Pons (tissue), 1 donor: ENCODE measurements around the gene KIRREL3.

Experiments
- DNase-seq: peaks from one replicate; pipeline ENCODE4 v3.0.0-alpha.2; 2016; ENCODE audit warnings: low spot score

Gene KIRREL3

GRCh38 chr11:126710804-126711399 is 289.7 kb downstream of the KIRREL3 start:
- no peak for DNase-seq

- no peak for DNase-seq
Measured at GRCh38 chr11:126707498-126707897, 293.1 kb downstream of the KIRREL3 start.

- DNase-seq = no peak
Measured at GRCh38 chr11:126704096-126704495, 296.5 kb downstream of the KIRREL3 start.

- no peak for DNase-seq
Measured at GRCh38 chr11:126703662-126704061, 296.9 kb downstream of the KIRREL3 start.

- peak; percentile 71 for DNase-seq
Measured at GRCh38 chr11:126702987-126703386, 297.6 kb downstream of the KIRREL3 start.

GRCh38 chr11:126702165-126702720 is 298.3 kb downstream of the KIRREL3 start:
- peak; percentile 59 for DNase-seq

GRCh38 chr11:126701520-126701897 is 299.1 kb downstream of the KIRREL3 start:
- DNase-seq = no peak

GRCh38 chr11:126700768-126701519 is 299.6 kb downstream of the KIRREL3 start:
- peak; percentile 89 for DNase-seq

GRCh38 chr11:126698576-126698975 is 302.0 kb downstream of the KIRREL3 start:
- DNase-seq = no peak

GRCh38 chr11:126697936-126698335 is 302.6 kb downstream of the KIRREL3 start:
- no peak for DNase-seq

GRCh38 chr11:126696982-126697381 is 303.6 kb downstream of the KIRREL3 start:
- DNase-seq = no peak

GRCh38 chr11:126695293-126695692 is 305.3 kb downstream of the KIRREL3 start:
- DNase-seq = no peak

GRCh38 chr11:126694065-126694625 is 306.4 kb downstream of the KIRREL3 start:
- DNase-seq = peak; percentile 50

GRCh38 chr11:126687477-126687876 is 313.1 kb downstream of the KIRREL3 start:
- DNase-seq = no peak

- DNase-seq = no peak
Measured at GRCh38 chr11:126686938-126687337, 313.6 kb downstream of the KIRREL3 start.

GRCh38 chr11:126683766-126684728 is 316.5 kb downstream of the KIRREL3 start:
- no peak for DNase-seq

GRCh38 chr11:126682590-126682989 is 318.0 kb downstream of the KIRREL3 start:
- DNase-seq = no peak

- no peak for DNase-seq
Measured at GRCh38 chr11:126680700-126681099, 319.9 kb downstream of the KIRREL3 start.

GRCh38 chr11:126680131-126680530 is 320.4 kb downstream of the KIRREL3 start:
- peak; percentile 36 for DNase-seq

- no peak for DNase-seq
Measured at GRCh38 chr11:126679033-126679432, 321.5 kb downstream of the KIRREL3 start.

GRCh38 chr11:126676536-126676935 is 324.0 kb downstream of the KIRREL3 start:
- DNase-seq = no peak

- no peak for DNase-seq
Measured at GRCh38 chr11:126673319-126673718, 327.3 kb downstream of the KIRREL3 start.
